ENCODE measurements around the gene DUSP16. TPM values are rescaled to one million over a fixed set of nuclear protein-coding genes. Genes with fewer than 3 reads are reported as not detected.

The DUSP16 gene
- polyA plus RNA-seq, 2 of the 4 experiments (the other 2 are of a cell fraction) = 18.2 to 34.7 TPM

- WGBS (ENCODE audit: missing lambda C conversion rate) = 47% methylated on average over 11 of the region's 11 CpGs
- Histone ChIP-seq H3K4me3 (peak overlapping the region; percentile 93), H3K9me3 (peaks cover 2% of the 10 kb centered on the region; the same call in 1 of the 3 replicates), H3K4me2 (peak overlapping the region; percentile 86), H3K27ac (peak overlapping the region; percentile 98), H3K4me1 (peaks cover 36% of the 10 kb centered on the region)
- CTCF ChIA-PET = interaction anchor here (0.9 to 3.2 kb wide), 23 partner anchors 9 to 1807 kb away, joined by 3 to 38 read pairs (median 5); partner anchors contain the start of gene CREBL2
- POLR2A ChIA-PET = interaction anchor here (0.6 to 1.3 kb wide), 3 partner anchors 48 to 212 kb away, joined by 3 to 5 read pairs (median 4); partner anchors contain the start of gene CREBL2
- no peak for FAIRE-seq
- no peak for ATAC-seq
- DNase-seq (ENCODE audit: low read depth in 1 of 2, low spot score in 1 of 2) = no peak
- TF ChIP-seq BCL3 (IDR thresholded peaks at IDR 0.05) = 0 out of 3 replicates have a peak, but pooled peaks have one; percentile 17
- TF ChIP-seq JUN (IDR thresholded peaks at IDR 0.05) = 0 out of 5 replicates have a peak, but pooled peaks of 1 of the 2 experiments have one; percentile 3
- no peak for TF ChIP-seq HOXB13 (CRISPR knock-in tag; IDR thresholded peaks at IDR 0.05; ENCODE audit: low read depth)
- TF ChIP-seq NR3C1 (IDR thresholded peaks at IDR 0.05) = no peak
- TF ChIP-seq HOXB5 (CRISPR knock-in tag; IDR thresholded peaks at IDR 0.05) = no peak
These were observed 746 bp upstream of the DUSP16 start for GRCh38 chr12:12563290-12563928.

GRCh38 chr12:12562016-12562483, 613 bp downstream of the DUSP16 start:
- Histone ChIP-seq H3K4me2 (peak overlapping the region; percentile 70), H3K27ac (peak overlapping the region; percentile 98), H3K9me3 (peaks cover 1% of the 10 kb centered on the region; the same call in 1 of the 3 replicates), H3K4me1 (peaks cover 37% of the 10 kb centered on the region), H3K4me3 (peak overlapping the region; percentile 93)
- peak in 1 of 2 experiments; percentile 33 for DNase-seq (ENCODE audit: low read depth in 1 of 2, low spot score in 1 of 2)
- TF ChIP-seq CBX8 (IDR thresholded peaks at IDR 0.05) (no peak), BCL3 (IDR thresholded peaks at IDR 0.05) (no peak), HEYL (CRISPR knock-in tag; IDR thresholded peaks at IDR 0.05) (no peak), NR3C1 (IDR thresholded peaks at IDR 0.05) (no peak), TFCP2L1 (CRISPR knock-in tag; IDR thresholded peaks at IDR 0.05) (no peak), PHF8 (IDR thresholded peaks at IDR 0.05; ENCODE audit: borderline replicate concordance, low read depth) (0 out of 2 replicates have a peak, but pooled peaks have one; percentile 3), CTCF (IDR thresholded peaks at IDR 0.05) (no peak)
- 0% methylated on average over 35 of the region's 45 CpGs for WGBS (ENCODE audit: missing lambda C conversion rate)
- no peak for FAIRE-seq
- ChIA-PET POLR2A (interaction anchor here (0.6 kb wide), 1 partner anchor 52 kb away, joined by 5 read pairs; no protein-coding TSS in a partner anchor), CTCF (interaction anchor here (1.0 to 3.2 kb wide), 8 partner anchors 11 to 185 kb away, joined by 3 to 38 read pairs (median 12); no protein-coding TSS in a partner anchor)
- peak; percentile 5 to 51 for ATAC-seq

- CTCF ChIA-PET = interaction anchor here (0.6 to 1.2 kb wide), 3 partner anchors 164 to 194 kb away, joined by 3 to 4 read pairs (median 3); no protein-coding TSS in a partner anchor
- Histone ChIP-seq H3K4me3 (peak overlapping the region; percentile 93), H3K4me2 (peak overlapping the region; percentile 70), H3K4me1 (peaks cover 37% of the 10 kb centered on the region), H3K9me3 (no peaks in the 10 kb centered on the region), H3K27ac (peak overlapping the region; percentile 98)
- FAIRE-seq = no peak
- POLR2A ChIA-PET = interaction anchor here (1.0 kb wide), 1 partner anchor 209 kb away, joined by 4 read pairs; no protein-coding TSS in a partner anchor
- under 1% methylated on average over 12 of the region's 60 CpGs for WGBS (ENCODE audit: missing lambda C conversion rate)
- DNase-seq (ENCODE audit: low read depth in 1 of 2, low spot score in 1 of 2) = peak in 1 of 2 experiments; percentile 64
- peak; percentile 42 to 44 for ATAC-seq
- TF ChIP-seq HMGXB4 (CRISPR knock-in tag; IDR thresholded peaks at IDR 0.05; ENCODE audit: borderline replicate concordance) = no peak
- no peak for TF ChIP-seq BHLHE40 (IDR thresholded peaks at IDR 0.05; ENCODE audit: low read depth, low read length)
- TF ChIP-seq JUN (IDR thresholded peaks at IDR 0.05) = peak in 1 of 2 experiments; percentile 55; a peak in 3 of 5 replicates
- no peak for TF ChIP-seq ZC3H11A (IDR thresholded peaks at IDR 0.05)
- no peak for TF ChIP-seq RNF2 (IDR thresholded peaks at IDR 0.05; ENCODE audit: borderline replicate concordance, low read depth)
- TF ChIP-seq MAX (IDR thresholded peaks at IDR 0.05) = peak; percentile 26; the same call in 1 of the 2 replicates
- no peak for TF ChIP-seq SMC3 (IDR thresholded peaks at IDR 0.05)
- TF ChIP-seq HES2 (IDR thresholded peaks at IDR 0.05) = no peak
- TF ChIP-seq NR3C1 (IDR thresholded peaks at IDR 0.05) = no peak
- no peak for TF ChIP-seq FOSL2 (IDR thresholded peaks at IDR 0.05)
- TF ChIP-seq FOSL2 (CRISPR knock-in tag; IDR thresholded peaks at IDR 0.05) = 0 out of 2 replicates have a peak, but pooled peaks have one; percentile 8
- TF ChIP-seq NFE2L2 (conservative IDR thresholded peaks at IDR 0.05; ENCODE audit: low read length) = no peak
- TF ChIP-seq EHMT2 (IDR thresholded peaks at IDR 0.05; ENCODE audit: low read depth) = no peak
- peak; percentile 46; the same call in 1 of the 2 replicates for TF ChIP-seq PHF8 (IDR thresholded peaks at IDR 0.05; ENCODE audit: borderline replicate concordance, low read depth)
- no peak for TF ChIP-seq TFCP2L1 (CRISPR knock-in tag; IDR thresholded peaks at IDR 0.05)
- no peak for TF ChIP-seq CHD4 (IDR thresholded peaks at IDR 0.05; ENCODE audit: borderline replicate concordance)
- no peak for TF ChIP-seq RCOR1 (IDR thresholded peaks at IDR 0.05; ENCODE audit: low read depth, low read length)
- TF ChIP-seq HEYL (CRISPR knock-in tag; IDR thresholded peaks at IDR 0.05) = no peak
These were observed 1.2 kb downstream of the DUSP16 start for GRCh38 chr12:12561371-12562015.

Measured in A549 (cell line).